PC-3 (cell line): Measurements from ENCODE around the gene KRTAP10-9.
"Not testable (repeated sequence)": the region's sequence is repeated elsewhere in the genome, so short reads cannot be mapped to it uniquely, and the experiment has no call there.

Experiments used
- CTCF ChIP-seq: fragments of 300-600 bp; sonication (generic); conservative IDR thresholded peaks from 2 replicates; pipeline ENCODE4 v1.5.1; 2017; ENCODE audit warnings: antibody characterized with exemption, low read depth, mild to moderate bottlenecking, low read length
- EZH2phosphoT487 ChIP-seq: fragments of 300-600 bp; sonication (generic); IDR thresholded peaks from 2 replicates; pipeline ENCODE4 v1.6.1; 2018; ENCODE audit warnings: mild to moderate bottlenecking, antibody characterized with exemption, low read length, borderline replicate concordance

- not testable (repeated sequence) for TF ChIP-seq CTCF, EZH2phosphoT487
Measured at GRCh38 chr21:44610157-44610843, 16.6 kb upstream of the KRTAP10-9 start.
